Stimulated activated CD4-positive, alpha-beta T cell treated with anti-CD3 and anti-CD28 coated beads, Interleukin-2, amount 100 ng/mL, for 4 hours (primary cell): ENCODE results near the gene COL26A1.
"Not testable (repeated sequence)": the region's sequence is repeated elsewhere in the genome, so short reads cannot be mapped to it uniquely, and the experiment has no call there.

Experiments used
- DNase-seq: peaks from one replicate; pipeline ENCODE4 v3.0.0-alpha.2; 2020; ENCODE audit warnings: low read depth

COL26A1 gene

GRCh38 chr7:101402081-101402779 lies 39.6 kb downstream of the COL26A1 start:
- DNase-seq = no peak

GRCh38 chr7:101402835-101403234 lies 40.2 kb downstream of the COL26A1 start:
- DNase-seq = no peak

GRCh38 chr7:101405474-101406067 lies 42.9 kb downstream of the COL26A1 start:
- no peak for DNase-seq

GRCh38 chr7:101410743-101411507 lies 48.2 kb downstream of the COL26A1 start:
- no peak for DNase-seq

- DNase-seq = no peak
Measured at GRCh38 chr7:101411508-101411874, 48.8 kb downstream of the COL26A1 start.

DNA sequence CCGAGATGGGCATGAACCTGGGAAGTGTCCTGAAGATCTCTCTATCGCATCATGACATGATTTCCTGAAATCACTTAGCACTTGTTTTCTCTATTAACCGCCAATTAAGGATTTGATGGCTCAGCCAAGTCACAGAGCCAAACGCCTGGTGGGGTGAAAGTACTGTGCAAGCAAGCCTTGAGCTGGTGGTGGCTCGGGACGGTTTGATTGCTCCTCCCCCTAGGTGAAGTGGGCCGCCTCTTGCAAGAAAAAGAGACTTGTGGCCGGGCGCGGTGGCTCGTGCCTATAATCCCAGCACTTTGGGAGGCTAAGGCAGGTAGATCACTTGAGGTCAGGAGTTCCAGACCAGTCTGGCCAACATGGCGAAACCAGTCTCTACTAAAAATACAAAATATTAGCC lies 50.3 kb downstream of the COL26A1 start:
- no peak for DNase-seq

DNA sequence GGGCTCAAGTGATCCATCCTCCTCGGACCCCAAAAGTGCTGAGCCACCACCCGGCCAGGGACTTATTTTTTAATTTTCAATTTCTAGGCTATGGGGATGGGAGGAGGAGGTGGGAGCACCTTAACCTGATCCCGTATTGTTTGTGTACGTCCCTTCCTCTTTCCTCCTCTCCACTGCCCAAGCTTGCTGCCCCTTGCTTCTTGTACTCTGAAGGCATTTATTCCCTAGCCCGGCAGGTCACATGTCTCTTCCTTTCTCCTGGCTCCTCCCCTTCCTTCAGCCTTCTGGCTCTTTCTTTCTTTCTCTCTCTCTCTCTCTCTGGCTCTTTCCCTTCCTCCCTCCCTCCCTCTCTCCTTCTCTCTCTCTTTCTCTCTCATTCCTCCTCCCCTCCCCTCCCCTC lies 56.0 kb downstream of the COL26A1 start:
- DNase-seq = no peak

DNA sequence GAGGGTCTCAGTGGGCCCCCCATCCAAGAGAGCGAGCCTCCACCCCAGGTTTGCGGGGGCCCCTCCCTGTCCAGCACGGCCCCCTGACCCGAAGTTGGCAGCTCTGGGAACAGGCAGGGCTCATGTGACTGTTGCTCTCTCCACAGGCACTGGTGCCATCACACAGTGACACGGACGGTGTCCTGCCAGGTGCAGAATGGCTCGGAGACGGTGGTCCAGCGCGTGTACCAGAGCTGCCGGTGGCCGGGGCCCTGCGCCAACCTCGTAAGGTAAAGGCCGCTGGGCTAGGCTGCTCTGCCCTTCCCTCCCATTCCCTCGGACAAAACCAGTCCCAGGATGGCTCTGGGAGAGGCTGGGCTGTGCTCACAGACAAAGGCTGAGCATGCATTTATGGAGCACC lies 57.2 kb downstream of the COL26A1 start:
- DNase-seq = no peak

- DNase-seq = no peak
Measured at GRCh38 chr7:101420436-101420835, 57.8 kb downstream of the COL26A1 start.

DNA sequence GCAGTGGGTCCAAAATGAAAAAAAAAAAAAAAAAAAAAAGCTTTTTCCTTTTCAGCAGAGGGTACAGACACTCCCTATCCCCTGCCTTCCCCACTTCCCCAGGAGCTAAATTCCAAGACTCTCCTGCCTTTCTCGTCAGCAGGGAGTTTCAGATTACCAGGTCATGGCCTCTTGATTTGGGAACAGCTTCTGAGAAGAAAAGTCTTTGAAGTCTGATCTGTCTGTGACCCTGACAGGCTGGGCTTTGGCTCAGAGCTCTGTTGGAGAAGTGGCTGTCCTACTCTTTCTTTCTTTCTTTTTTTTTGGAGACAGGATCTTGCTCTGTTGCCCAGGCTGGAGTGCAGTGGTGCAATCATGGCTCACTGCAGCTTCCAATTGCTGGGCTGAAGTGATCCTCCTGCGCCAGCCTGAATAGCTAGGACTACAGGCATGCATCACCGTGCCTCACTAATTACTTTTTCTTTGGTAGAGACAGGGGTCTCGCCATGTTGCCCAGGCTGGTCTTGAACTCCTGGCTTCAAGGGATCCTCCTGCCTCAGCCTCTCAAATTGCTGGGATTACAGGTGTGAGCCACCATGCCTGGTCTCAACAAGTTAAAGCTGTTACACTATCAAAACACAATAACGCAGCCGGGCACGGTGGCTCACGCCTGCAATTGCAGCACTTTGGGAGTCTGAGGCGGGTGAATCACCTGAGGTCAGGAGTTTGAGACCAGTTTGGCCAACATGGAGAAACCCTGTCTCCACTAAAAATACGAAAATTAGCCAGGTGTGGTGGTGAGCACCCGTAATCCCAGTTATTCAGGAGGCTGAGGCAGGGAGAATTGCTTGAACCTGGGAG lies 59.9 kb downstream of the COL26A1 start:
- DNase-seq = no peak

- DNase-seq = no peak
Measured at GRCh38 chr7:101426303-101427011, 63.8 kb downstream of the COL26A1 start.

DNA sequence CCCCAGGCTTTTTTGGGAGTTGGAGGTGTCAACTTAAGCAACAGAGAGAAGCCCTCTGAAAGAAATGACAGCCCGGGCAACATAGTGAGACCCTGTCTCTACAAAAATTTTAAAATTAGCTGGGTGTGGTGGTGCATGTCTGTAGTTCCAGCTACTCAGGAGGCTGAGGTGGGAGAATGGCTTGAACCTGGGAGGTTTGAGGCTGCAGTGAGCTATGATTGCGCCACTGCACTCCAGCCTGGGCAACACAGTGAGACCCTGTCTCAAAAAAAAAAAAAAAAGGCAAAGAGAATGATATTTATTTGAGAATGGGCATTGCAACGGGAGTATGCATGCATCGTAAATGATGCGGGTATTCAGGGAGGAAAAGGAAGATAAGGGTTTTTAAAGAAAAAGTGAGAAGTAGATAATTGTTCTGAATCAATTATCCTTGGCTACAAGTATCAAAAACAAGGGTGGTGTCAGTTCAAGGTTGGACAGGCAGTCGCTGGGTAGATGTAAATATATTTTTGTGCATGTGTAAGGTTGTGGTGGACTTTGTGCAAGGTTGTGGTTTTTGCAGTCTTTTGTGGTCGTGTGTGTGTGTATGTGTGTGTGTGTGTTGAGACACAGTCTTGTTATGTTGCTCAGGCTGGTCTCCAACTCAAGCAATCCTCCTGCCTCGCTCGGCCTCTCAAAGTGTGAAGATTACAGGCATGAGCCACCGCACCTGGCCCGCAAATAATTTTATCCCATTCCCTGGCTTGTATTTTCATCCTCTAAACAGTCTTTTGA lies 65.6 kb downstream of the COL26A1 start:
- DNase-seq = no peak

GRCh38 chr7:101432316-101432715 lies 69.6 kb downstream of the COL26A1 start:
- DNase-seq = no peak

GRCh38 chr7:101433688-101434087 lies 71.0 kb downstream of the COL26A1 start:
- no peak for DNase-seq

- DNase-seq = not testable (repeated sequence)
Measured at GRCh38 chr7:101434155-101434554, 71.5 kb downstream of the COL26A1 start.

DNA sequence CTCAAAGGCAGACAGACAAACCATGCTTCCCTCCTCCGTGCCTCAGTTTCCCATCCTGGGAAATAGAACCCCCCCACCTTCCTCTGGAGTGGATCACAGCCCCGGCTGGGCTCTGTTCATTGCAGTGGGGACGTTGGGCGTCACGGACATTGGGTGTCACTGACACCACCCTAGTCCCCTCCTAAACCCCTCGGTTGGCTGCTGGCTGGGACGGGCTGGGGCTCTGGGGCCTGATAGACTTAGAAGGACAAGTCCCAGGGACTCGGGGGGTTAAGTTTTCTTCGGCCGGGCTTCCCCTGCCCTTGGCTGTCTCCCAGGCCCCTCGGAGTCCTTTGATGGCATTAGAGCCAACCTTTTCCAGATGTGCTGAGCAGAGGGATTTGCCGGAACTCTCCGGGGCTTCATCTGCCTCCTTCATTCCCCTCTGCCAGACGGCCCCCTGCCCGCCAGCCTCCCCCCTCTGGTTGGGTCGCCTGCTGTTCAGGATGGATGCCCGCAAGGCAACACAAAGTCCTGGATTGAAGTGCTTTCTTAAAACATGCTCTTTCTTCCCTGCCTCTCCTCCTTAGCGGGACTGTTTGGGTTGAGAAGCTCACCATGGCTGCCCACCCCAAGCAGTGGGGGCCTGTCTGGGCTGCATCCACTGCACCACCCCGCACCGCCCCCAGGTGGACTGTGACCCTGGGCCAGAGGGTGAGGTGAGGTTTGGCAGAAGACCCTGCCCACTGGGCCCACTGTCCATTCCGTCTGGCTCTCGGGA lies 73.0 kb downstream of the COL26A1 start:
- DNase-seq = no peak

- DNase-seq = no peak
Measured at GRCh38 chr7:101436221-101436735, 73.6 kb downstream of the COL26A1 start.

- DNase-seq = no peak
Measured at GRCh38 chr7:101436857-101437576, 74.3 kb downstream of the COL26A1 start.

- no peak for DNase-seq
Measured at GRCh38 chr7:101441890-101442289, 79.2 kb downstream of the COL26A1 start.
